ENCODE data around the gene LEFTY1.

LEFTY1 gene

DNA sequence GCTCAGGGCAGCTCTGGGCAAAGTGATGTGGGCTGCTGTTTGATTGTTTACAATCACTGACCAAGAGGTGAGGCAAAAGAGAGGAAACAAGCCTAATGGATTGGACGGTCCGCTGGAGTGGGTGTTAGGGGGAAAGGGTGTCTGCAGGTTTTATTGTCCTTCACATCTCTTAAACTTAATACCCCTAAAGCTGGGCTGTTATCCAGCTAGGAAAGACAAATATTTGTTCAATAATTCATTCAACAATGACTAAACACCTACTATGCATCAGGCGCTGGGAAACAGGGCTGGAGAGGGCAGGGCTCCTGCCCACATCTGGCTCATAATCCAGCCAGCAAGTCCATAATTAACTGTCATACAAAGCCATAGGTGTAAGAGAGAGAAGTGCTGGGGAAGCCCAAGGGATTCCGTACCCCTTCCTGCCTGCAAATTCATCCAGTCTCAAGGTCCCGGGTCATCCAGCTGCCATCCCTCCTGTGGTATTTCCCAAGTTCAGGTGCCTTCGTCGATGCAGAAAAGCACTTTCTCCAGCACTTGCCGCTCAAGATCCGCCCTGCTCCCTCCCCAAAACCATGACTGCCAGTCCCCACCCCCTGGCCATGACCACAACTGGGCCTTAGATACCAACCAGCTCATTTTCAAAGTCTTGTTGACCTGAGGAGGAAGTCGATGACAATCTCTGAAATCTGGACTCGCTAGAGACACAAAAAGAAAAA lies 17.4 kb downstream of the LEFTY1 start:
- no peak for DNase-seq

DNA sequence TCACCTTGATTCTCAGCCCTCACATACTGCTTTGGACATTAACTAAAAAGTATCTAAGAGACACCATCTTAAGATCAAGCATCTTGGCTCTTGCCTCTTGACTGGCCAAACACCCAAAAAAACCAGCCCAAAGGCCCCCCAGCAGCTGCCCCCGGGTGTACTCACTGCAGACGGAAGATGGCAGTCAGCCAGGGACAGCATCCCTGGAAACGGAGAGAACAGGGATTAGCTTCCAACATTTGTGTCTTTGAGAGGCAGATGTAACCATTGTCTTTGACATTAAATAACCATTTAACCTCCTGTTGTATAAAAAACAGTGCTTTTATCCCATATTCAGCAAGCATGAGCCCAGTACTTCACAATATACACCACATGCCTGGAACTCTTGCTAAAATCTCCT lies 18.0 kb downstream of the LEFTY1 start:
- DNase-seq = no peak

DNA sequence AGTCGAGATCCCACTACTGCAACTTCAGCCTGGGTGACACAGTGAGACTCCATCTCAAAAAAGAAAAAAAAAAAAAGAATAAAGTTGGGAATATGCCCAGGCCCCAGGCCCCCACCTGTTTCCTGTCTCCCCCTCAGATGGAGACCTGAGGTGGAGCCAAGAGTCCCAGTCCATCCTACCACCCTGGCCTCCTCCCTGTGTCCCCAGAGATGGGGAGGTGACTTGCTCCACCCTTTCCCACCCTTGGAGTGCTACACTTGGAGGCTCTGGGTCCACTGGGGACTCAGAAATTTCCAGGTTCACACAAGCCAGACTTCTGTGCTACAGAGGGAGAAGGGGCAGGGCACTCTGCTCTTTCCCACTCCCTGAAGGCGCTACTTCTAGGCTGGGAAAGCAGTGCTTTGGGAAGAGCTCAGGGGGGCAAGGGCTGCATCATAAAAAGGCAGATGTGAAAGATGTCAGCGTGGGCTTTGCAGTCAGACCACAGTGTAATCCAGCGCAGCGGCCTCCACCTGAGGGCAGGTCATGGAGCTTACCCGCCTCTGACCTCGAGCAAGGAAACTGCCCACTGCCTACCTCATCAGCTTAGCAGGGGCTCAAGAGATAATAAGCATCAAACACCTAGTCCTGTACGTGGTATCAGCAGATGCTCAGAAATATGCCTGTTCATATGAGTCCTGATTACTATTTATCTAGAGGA lies 20.2 kb downstream of the LEFTY1 start:
- DNase-seq = no peak

DNA sequence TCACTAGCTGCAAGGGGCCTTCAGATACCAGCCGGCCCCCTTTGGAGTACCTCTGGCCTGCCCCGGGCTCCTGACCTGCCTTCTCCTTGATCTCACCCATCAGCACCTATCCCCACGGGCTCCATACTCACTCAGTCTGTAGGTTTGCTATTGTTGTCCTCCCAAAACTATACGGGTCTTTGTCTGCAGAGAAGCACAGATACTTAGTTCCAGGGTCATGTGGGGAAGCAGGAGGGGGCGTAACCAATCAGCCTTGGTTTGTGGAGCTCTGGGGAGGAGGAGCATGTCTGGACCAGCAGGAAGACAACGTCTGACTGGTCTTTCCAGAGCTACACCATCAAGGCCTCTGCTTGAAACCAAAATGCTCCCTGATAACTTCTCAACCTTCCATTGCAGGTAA lies 22.0 kb downstream of the LEFTY1 start:
- no peak for DNase-seq

DNA sequence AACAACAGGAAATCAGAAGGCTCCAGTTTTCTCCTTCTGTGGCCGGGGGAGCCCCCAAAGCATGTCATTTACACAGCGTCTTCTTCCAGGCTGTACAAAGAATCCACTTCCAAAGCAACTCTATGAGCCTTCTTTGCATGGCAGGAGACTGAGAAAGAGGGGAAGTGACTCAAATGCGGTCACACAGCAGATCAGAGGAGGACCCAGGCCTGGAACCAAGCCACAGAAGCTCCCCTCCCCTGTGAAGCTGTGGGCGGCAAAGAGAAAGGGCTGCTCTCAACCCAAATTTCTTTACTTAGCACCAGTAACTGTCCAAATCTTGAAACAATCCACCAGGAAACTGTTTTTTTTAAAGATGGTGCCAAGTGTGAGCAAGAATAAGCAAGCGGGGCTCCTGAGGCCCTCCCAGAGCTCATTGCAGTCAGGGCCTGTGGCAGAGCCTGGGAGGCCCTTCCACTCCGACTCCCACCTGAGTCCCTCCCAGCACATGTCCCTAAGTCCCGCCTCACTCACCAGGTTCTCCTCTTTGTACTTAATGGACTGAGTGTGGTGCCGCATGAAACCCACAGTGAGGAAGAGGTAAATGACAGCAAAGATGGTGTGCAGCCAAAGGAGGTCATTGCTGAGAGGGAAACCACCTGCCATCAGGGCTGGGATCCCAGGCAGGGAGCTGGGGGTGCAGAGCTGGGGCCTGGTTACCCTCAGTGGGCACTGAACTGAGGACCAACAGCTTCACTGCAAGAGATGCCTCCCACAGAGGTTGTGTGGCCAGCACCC lies 22.7 kb downstream of the LEFTY1 start:
- DNase-seq = peak; percentile 67

DNA sequence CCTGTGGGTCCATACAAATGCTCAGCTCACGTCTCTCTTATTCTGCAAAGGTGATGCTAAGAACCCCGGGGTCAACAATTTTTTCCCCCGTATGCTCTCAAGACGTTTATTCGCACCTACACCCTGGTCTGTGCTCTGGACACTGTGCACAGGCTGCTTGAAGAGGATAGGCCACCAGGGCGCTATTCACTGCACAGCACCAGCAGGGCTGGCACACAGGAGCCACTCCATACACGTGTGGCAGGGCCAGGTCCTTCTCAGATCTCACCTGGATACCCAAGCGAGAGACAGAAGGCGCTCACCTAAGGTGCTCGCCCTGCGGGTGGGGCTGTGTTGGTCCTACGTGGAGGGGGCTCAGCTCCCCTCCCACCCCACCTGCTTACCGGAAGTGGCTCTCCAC lies 23.4 kb downstream of the LEFTY1 start:
- DNase-seq = no peak

DNA sequence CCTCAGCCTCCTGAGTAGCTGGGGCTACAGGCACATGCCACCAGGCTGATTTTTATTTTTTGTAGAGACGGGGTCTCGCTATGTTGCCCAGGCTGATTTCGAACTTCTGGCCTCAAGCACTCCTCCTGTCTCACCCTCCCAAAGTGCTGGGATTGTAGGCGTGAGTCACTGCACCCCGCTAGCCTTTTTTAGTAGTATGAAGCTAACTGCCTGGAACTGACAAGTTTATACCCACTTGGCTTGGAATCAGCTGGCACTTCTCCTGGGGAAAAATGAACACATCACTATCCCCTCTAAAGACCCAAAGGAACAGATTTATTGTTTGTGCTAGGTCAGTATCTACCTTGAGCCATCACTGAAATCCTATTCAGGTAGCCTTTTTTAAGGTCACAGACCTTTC lies 25.8 kb downstream of the LEFTY1 start:
- no peak for DNase-seq

DNA sequence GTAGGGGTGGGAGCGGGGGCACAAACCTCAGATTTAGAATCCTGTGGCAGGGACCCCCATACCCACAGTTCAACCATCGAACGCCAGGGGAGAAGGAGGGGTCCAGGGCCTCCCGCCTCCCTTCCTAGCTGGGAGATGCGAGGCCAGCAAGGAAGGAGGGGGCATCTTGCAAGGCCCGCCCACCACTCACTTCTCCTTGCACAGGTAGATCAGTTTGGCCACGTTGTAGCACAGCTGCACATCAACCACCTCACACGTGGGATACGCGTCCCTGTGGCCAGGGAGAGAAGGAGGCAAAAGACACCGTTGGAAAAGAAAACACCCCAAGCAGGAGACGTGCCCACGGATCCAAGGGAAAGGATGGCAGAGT lies 26.4 kb downstream of the LEFTY1 start:
- DNase-seq = no peak

DNA sequence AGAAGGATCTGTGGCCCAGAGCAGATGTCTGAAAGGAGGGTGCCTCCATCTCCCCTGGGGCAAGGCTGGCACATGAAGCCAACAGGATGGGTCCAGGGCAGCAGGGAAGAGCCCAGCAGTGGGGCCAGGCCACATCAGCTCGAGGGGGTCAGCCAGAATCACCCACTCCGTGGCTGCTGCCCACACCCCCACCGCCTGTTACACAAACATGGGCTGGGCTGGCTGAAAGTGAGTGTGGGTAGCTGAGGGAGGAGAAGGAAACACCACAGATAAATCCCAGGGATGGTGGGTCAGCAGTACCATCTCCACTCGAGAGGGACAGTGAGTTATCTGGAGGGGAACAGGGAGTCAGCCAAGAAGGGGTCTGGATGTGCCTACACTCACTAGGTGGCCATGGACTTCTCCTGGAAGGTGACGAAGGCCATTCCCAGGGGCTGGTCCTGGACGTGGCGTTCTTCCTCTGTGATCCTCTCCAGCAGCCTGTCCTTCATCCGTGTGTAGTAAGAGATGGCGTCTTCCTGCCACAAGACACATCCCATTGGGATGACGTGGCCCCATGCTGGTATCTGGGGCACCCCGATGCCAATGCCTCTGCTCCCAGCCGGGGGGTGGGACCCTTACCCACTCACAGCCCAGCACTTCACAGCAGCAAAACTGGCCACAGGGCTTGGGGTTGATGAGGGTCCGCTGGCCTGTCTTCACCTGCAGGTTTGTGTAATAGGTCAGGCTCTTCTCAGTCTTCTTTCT lies 26.9 kb downstream of the LEFTY1 start:
- DNase-seq = no peak

DNA sequence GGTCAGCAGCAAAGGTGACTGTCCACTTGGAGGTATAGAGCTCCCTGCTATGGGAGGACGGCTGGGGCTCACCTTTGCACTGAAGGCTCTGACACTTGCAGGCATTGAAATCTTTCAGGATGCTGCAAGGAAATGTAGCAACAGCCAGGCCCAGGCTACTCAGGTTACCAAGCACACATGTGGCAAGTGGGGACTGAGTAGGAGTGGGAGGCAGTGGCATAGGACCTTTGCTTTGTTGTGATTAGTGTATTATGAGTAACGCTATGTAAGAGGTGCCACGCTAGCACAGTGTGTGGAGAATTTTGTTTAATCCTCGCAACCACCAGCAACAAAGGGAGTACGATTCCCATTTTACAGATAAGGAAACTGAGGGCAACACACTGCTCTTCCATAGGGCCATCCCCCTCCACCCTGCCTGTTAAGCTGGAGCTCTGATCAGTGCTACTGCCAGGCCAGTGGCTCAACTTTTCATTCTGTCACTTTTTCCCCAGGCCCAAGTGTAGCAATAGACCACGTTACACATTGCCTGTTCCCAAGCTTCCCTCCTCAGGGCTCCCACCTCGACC lies 28.0 kb downstream of the LEFTY1 start:
- DNase-seq = no peak

DNA sequence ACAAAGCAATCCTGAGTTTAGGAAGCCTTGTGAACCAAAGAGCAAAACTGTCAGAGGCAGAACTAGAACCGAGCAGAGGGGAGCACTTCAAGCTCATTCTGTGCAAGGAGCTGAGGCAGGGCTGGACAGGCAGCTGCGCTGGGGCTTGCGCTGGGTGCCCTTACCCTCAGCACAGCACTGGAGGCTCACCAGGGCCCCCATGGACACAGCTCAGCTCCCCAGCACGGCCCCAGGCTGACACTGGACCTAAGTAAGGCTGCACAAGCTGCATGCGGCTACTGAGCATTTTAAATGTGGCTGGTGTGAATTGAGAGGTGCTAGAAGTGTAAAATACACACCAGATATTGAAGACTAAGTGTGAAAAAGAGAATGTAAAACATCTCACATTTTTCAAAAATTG lies 28.8 kb downstream of the LEFTY1 start:
- DNase-seq = no peak

DNA sequence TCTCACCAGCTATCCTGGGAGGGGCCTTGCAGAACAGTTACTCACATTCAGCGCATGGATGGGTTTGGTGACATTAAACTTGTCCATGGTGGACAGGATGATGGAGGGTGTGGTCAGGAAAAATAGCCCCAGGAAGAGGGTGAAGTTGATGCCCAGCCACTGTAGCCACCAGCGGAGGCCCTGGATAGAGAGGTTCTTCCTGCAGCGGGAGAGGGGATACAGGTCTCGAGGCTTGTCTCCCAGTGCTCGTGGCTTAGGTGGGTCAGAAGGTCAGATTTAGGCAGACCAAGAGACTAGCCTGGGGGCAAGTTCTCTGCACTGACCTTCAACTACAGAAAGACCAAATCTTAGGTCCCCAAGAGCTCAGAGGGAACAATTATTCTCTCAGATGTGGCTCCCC lies 29.8 kb downstream of the LEFTY1 start:
- no peak for DNase-seq

DNA sequence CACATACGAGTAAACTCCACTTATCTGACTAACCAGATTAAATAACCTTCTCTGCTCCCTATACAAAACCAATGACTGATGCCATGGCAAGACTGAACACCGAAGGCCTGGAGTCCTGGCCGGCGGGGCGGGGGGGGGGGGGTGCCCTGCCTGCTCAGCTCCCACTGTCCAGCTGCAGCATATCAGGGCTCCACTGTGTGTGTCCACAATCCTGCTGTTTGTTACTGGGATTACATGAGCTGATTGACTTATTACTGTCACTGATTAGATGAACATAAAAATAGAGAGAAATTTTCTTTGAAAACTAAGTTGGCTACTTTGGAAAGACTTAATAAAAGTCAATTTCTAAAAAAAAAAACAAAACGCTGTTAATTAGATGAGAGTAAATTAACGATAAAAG lies 31.7 kb downstream of the LEFTY1 start:
- DNase-seq = no peak

DNA sequence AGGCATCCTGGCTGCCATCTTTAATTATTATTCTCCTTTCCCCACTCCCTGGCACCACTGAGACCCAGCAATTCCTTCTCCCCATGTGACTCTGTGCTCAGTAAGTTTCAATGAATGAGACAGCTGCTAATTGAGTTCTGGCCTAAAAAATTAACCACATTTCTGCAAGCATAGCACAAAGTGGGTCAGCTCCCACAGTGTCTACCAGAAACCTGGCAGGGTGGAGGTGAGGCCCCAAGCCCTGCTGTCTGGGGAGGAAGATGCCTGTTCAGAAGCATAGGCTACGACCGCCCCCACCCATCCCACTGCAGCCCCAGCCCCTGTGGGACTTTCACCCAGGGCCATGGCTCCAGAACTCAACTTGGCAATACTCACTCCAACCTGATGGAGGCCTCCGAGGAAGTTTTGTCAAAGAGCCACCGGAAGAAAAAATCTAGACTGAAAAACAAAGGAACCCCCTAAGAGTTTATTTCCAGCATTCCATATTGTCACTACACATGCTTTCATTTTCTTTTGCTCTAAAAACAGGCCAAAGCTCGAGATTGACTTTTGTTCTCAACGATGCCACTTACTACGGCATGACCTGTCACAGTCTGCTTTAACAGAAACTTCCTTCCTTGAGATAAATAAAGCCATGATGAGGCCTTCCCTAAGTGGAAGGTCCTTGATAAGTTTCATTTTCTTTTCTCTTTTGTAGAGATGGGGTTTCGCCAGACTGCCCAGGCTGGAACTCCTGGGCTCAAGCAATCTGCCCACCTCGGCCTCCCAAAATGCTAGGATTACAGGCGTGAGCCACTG lies 33.2 kb downstream of the LEFTY1 start:
- no peak for DNase-seq

DNA sequence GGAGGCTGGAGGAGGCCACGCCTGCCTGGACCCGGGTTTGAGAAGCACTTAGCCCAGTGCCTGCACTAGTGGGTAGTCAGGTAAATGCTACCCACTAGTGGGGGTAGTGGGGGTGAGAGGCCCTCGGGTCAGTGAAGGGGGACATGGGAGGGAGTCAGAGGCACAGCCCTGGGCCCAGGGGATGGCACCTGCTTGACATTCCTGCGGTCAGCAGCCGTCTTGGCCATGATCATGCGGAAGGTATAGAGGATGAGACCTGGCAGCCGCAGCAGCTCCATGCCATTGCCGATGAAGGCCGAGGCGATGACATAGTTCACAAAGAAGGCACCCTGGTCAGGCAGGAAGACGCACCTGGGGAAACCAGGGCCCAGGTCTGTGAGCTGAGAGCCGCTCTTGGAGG lies 35.5 kb downstream of the LEFTY1 start:
- no peak for DNase-seq

DNA sequence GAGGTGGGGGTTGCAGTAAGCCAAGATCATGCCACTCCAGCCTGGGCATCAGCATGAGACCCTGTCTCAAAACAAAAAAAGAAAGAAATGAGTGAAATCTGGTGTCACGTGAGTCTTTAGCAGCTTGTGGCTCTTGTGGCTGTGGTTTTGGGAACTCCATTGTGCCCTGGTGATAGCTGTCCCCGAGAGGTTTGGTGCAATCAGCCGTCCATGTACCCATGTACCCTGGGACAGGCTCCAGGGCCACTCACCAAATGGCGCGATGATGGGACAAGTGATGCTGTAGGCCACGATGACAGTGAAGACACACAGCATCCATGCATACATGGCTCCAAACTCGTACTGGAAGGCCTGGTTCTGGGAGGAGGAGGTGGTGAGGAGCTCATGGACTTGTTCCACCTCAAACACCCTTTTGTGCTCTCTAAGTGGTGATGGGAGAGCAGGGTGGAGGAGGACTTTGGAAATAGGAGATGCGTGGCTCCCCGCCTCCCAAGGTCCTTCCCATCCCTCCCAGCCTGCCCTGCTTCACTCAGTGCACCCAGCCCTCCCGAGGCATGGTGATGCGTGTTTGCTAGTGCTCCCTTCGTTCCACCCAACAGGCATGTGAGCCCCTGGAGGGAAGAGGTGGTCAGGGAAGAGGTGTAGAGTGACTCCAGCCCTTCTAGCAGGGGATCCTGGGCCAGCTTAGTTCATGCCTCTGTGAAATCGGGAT lies 36.4 kb downstream of the LEFTY1 start:
- DNase-seq = no peak

DNA sequence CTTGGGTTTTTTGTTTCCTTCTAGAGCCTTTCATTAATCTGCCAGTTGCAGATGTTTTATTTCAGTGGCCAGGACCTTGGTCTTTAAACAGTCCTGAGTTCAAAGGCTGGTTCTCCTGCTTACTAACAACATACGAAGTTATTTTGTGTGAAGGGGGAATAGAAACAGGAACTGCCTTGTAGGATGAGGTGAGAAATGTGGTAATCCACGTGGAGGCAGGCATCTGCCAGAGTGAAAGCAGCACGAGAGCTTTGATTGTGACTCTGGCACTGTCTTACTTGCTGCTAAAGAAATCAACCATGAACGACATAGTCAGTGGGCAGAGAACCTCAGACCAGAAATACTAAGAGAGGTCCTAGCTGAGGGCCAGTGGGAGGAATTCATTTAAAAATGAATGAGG lies 37.1 kb downstream of the LEFTY1 start:
- peak; percentile 22 for DNase-seq

DNA sequence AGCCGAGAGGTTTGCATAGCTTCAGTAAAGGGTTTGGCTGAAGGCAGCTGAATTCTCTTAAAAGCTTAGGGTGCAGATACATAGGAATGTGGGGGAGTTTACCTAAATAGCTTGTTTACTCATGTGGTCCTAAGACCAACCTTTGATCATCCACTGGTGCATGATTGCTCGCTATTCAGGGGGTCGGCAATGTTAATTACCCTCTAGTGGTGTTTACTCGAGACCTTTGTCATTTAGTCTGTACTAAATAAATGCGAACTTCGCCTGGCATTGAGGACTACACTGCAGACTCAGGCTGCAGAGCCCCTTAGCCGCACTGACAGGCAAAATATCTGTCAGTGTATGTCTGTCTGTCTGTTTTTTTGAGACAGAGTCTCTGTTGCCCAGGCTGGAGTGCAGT lies 38.6 kb downstream of the LEFTY1 start:
- no peak for DNase-seq

DNA sequence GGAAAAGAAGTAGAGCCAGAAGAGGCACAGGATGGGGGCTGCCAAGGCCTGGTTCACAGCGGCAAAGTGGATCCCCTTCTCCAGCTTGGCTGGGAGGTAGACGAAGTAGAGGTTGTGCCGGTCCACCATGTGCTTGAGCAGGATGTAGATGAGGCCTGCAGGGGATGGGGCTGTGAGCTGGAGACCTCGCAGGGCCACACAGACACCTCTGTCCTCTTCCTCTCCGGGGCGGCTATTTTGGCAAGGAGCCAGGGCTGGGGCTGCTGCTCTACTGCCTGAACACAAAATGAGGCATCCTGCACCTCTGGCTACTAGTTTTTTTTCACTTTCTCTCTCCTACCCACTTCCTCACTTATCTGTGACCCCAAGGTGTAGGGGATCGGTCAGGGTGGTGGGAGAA lies 39.0 kb downstream of the LEFTY1 start:
- peak; percentile 42 for DNase-seq

DNA sequence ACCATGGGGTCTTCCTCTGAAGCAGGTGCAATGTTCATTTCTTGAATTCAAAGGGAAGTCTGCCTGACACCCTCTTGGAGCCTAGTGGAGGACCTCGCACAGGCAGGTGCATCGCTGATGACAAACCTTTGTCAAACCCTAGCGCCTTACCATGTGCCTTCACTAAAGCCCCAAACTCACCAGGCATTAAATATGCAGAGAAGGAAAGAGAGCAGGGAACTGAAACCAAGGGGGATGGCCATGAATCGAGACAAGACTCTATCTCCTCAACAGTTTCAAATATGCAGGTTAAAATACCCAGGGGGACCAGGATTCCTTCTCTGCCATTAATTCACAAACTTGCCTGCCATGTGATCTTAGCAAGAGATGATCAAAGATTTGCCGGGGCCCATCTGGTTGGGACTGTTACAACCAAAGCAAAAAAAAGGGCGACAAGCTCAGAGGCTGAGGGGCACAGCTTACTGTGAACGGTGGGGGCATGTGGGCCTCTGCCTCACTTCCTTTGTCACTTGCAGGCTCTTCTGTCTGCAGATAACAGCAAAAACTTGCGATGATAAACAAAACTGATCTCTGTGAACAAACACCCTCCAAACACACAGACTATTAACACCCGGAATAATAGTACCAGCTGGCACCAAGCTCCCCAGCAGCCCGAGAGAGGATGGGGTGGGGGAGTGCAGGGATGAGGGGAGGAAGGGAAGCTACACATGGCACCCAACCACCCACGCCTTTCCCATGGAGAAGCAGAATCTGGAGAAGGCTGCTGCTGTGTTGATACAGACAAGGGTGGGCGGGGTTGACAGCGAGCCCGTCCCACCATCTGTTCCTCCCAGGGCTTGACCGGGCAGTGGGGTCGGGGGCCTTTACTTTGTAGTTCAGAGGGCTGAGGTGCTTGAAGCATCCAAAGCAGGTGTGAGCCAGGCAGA lies 40.7 kb downstream of the LEFTY1 start:
- DNase-seq = peak; percentile 36
